GM08714 (cell line): ENCODE data around the gene ENO3.

Experiments
- H3K4me3 ChIP-seq: fragments of 200-500 bp; sonication (Bioruptor generic); 2 replicates; pipeline ENCODE4 v1.5.1; 2014; ENCODE audit warnings: mild to moderate bottlenecking, low read length, inconsistent platforms
- ZNF274 ChIP-seq: IDR thresholded peaks from 2 replicates; pipeline ENCODE4 v1.6.1; 2012; ENCODE audit warnings: mild to moderate bottlenecking, low read depth, low read length

ENO3 gene

GRCh38 chr17:4950075-4950745, 709 bp upstream of the ENO3 start:
- H3K4me3 ChIP-seq = peak overlapping the region; percentile 58; the same call in 1 of the 2 replicates
- no peak for TF ChIP-seq ZNF274

DNA sequence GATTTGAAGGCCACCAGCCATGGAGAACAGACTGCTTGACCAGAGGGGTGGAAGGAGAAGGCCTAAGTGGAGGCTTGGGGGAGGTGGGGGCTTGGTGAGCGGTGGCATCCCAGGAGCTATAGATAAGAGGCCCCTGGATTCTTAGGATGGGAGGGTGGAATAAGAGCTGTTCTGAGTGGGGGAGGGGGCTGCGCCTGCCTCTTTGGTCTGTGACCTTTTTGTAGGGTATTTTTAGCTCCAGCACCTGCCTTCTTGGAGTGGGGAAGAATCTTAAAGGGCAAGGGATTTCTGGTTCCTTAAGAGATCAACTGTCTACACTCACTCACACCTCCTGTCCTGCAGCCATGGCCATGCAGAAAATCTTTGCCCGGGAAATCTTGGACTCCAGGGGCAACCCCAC, 567 bp downstream of the ENO3 start:
- H3K4me3 ChIP-seq = no peak overlapping the region
- no peak for TF ChIP-seq ZNF274

GRCh38 chr17:4953451-4953961, 2.6 kb downstream of the ENO3 start:
- no peak overlapping the region for H3K4me3 ChIP-seq
- no peak for TF ChIP-seq ZNF274

- no peak overlapping the region for H3K4me3 ChIP-seq
- TF ChIP-seq ZNF274 = no peak
Observed at GRCh38 chr17:4955091-4955490, 4.2 kb downstream of the ENO3 start.

DNA sequence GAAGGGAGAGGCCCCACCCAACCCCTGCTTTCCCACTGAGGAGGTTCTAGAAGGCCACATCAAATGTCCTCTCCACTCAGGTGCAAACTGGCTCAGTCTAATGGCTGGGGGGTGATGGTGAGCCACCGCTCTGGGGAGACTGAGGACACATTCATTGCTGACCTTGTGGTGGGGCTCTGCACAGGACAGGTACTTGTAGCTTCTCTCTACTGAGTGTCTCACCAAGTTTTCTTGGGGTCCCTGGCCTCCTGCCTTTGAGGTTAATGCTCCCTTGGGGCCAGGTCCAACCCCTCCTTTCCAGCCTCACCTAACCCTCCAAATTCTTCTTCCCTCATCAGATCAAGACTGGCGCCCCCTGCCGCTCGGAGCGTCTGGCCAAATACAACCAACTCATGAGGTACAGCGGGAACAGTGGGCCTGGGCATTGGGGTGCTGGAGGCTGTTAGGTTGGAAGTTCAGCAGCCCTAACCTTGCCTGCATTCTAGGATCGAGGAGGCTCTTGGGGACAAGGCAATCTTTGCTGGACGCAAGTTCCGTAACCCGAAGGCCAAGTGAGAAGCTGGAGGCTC, 5.7 kb downstream of the ENO3 start:
- TF ChIP-seq ZNF274 = no peak

DNA sequence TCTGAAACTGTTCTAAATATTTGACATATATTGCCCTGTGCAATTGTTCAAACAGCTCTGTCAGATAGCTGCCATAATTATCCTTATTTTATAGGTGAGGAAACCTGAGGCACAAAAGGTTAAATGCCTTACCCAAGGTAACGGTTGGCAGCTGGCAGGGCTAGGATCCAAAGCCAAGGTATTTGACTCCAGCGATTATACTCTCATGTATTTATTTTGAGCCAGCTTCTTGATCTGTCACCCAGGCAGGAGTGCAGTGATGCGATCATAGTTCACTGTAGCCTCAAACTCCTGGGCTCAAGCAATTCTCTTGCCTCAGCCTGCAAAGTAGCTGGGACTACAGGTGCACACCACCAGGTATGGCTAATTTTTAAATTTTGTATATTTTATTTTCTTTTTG, 7.2 kb downstream of the ENO3 start:
- no peak for TF ChIP-seq ZNF274
- H3K4me3 ChIP-seq = no peak overlapping the region

More for the DNA sequence above, 5.7 kb downstream of the ENO3 start:
- no peak overlapping the region for H3K4me3 ChIP-seq

- H3K4me3 ChIP-seq = no peak overlapping the region
Observed at GRCh38 chr17:4959261-4959965, 8.5 kb downstream of the ENO3 start.

DNA sequence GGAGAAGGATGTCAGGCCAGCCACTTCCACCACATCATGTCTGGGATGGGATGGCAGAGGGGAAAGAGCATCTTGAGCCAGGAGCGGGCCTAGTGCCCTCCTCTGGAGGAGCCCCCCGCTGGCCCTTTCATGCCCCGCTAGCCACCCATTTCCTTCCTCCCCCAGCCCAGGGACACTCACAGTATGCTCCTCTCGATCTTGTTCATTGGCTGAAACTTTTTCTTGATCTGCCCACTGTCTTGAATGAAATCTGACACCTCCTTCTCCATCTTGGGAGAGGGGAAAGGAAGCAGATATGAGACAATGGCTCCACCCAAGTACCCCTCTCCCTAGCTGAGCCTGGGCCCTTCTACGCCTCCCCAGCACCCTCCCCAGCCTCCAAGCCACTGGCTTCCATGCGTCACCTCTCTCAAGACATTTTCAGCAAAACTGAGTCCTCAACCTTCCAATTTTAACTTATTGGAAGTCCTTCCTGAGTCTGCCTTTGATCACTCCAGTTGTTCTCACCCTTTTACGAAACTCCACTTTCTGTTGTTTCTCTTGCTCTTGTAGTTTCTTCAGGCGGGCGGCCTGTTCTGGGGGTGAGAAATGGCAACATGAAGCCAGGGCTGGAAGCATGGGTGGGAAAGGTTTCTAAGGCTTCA, 9.5 kb downstream of the ENO3 start:
- H3K4me3 ChIP-seq = no peak overlapping the region
- no peak for TF ChIP-seq ZNF274

More at GRCh38 chr17:4959261-4959965, 8.5 kb downstream of the ENO3 start:
- TF ChIP-seq ZNF274 = no peak

DNA sequence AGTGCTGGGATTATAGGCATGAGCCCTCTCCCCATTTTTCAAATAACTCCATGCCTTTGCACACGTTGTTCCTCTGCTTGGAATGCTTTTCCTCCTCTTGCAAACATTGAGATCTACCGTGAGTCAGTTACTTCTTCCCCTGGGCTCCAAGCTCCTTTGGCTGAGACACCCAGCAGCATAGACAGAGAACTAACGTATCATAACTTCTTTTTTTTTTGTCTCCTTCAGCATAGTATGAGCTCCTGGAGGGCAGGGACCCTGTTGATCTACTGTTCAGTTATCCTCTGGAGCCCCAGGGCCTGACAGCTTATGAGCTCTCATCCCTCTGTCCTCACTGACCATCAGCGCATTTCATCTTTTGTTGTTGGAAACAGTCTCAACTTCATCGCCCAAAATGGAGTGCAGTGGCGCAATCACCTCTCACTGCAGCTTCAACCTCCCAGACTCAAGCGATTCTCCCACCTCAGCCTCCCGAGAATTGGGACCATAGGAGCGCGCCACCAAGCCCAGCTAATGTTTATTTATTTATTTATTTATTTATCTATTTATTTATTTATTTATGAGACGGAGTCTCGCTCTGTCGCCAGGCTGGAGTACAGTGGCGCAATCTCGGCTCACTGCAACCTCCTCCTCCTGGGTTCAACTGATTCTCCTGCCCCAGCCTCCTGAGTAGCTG, 14.5 kb downstream of the ENO3 start:
- TF ChIP-seq ZNF274 = no peak
- no peak overlapping the region for H3K4me3 ChIP-seq

- no peak for TF ChIP-seq ZNF274
- peak overlapping the region; percentile 77 for H3K4me3 ChIP-seq
Observed at GRCh38 chr17:4966844-4967538, 16.1 kb downstream of the ENO3 start.

DNA sequence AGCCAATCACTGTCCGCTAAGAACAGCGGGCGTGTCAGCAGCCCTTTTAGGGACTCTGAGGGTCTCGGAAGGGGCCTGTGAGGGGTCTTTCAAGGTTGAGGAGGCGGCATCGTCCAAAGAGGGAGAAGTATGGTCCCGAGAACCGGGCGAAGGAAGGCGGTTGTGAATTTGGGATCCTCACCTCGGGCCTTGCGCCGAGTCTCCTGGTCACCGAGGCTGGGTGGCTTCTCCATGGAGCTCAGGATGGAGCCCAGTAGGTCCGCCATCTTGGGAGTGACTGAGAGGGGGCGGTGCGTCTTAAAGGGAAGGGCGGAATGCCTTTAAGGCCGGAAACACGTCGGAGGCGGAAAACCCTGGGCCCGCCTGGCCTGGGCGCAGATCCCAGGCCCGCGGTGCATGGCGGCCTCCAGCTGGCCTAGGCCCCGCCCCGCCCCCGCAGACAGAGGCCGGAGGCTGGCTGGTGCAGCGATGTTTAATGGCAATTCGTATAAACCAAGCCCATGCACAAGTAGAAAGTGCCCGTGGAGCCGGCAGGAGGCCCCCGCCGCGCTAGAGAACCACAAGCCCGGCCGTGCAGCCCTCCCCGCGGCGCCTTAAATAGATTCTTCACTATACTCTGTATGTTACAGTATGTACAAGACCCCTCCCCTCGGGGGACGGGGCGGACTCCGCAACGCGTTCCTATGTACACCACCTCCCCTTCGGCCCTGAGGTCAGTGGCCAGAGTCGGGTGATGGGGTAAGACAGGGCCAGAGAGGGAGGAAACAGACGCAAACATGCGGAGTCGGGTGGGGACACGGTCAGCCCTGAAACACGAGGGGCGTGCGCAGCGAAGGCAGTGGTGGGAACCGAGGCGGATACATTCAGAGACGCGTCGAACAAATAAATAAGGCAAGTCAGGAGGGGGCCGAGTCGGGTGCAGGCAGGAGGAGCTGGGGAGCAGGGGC, 16.9 kb downstream of the ENO3 start, which contains the start of gene SPAG7:
Gene SPAG7 (minus strand): TSS at position 279 of the 947 bp plus-strand sequence. CDS start 13 bp downstream, at position 266.
- peak within 1 kb of the TSS; percentile 77 for H3K4me3 ChIP-seq
- TF ChIP-seq ZNF274 = no peak

GRCh38 chr17:4968486-4969046, 17.6 kb downstream of the ENO3 start:
- H3K4me3 ChIP-seq = peak overlapping the region; percentile 67; the same call in 1 of the 2 replicates
- no peak for TF ChIP-seq ZNF274
